ENCODE measurements around the gene GMFB.

DNA sequence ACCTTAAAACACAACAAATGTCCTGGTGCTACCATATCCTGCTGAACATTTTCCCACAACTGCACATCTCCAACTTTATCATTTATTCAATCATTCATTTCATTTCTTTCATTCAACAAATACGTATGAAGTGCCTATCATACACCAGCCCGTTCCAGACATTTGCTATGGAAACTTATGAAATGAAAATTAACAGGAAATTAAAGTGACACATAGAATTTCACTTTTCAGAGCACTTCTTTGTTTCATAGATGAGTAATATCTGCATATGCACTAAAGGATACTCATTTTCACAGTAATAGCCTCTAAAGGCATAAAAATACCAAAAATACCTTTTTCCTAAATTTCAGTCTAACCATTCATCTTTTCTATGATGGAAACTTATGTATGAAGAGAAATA is 60.3 kb downstream of the GMFB start:
- no peak for TF ChIP-seq HNRNPH1 (optimal IDR thresholded peaks at IDR 0.05; ENCODE audit: low read depth, low read length)
- no peak for TF ChIP-seq CTBP1 (IDR thresholded peaks at IDR 0.05; ENCODE audit: borderline replicate concordance)
- TF ChIP-seq GABPA (tag; conservative IDR thresholded peaks at IDR 0.05; ENCODE audit: low read depth), result no peak
- TF ChIP-seq MCM3 (IDR thresholded peaks at IDR 0.05), result no peak
- TF ChIP-seq YBX1 (IDR thresholded peaks at IDR 0.05), result no peak
- TF ChIP-seq ERF (CRISPR knock-in tag; IDR thresholded peaks at IDR 0.05), result no peak
- TF ChIP-seq, protein P1, sequence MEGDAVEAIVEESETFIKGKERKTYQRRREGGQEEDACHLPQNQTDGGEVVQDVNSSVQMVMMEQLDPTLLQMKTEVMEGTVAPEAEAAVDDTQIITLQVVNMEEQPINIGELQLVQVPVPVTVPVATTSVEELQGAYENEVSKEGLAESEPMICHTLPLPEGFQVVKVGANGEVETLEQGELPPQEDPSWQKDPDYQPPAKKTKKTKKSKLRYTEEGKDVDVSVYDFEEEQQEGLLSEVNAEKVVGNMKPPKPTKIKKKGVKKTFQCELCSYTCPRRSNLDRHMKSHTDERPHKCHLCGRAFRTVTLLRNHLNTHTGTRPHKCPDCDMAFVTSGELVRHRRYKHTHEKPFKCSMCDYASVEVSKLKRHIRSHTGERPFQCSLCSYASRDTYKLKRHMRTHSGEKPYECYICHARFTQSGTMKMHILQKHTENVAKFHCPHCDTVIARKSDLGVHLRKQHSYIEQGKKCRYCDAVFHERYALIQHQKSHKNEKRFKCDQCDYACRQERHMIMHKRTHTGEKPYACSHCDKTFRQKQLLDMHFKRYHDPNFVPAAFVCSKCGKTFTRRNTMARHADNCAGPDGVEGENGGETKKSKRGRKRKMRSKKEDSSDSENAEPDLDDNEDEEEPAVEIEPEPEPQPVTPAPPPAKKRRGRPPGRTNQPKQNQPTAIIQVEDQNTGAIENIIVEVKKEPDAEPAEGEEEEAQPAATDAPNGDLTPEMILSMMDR (IDR thresholded peaks at IDR 0.05 in 2 of 3, conservative IDR thresholded peaks at IDR 0.05 in 1 of 3; ENCODE audit: insufficient read depth in 2 of 3, low read depth in 1 of 3, low read length in 3 of 3), result no peak
- TF ChIP-seq, protein P2, sequence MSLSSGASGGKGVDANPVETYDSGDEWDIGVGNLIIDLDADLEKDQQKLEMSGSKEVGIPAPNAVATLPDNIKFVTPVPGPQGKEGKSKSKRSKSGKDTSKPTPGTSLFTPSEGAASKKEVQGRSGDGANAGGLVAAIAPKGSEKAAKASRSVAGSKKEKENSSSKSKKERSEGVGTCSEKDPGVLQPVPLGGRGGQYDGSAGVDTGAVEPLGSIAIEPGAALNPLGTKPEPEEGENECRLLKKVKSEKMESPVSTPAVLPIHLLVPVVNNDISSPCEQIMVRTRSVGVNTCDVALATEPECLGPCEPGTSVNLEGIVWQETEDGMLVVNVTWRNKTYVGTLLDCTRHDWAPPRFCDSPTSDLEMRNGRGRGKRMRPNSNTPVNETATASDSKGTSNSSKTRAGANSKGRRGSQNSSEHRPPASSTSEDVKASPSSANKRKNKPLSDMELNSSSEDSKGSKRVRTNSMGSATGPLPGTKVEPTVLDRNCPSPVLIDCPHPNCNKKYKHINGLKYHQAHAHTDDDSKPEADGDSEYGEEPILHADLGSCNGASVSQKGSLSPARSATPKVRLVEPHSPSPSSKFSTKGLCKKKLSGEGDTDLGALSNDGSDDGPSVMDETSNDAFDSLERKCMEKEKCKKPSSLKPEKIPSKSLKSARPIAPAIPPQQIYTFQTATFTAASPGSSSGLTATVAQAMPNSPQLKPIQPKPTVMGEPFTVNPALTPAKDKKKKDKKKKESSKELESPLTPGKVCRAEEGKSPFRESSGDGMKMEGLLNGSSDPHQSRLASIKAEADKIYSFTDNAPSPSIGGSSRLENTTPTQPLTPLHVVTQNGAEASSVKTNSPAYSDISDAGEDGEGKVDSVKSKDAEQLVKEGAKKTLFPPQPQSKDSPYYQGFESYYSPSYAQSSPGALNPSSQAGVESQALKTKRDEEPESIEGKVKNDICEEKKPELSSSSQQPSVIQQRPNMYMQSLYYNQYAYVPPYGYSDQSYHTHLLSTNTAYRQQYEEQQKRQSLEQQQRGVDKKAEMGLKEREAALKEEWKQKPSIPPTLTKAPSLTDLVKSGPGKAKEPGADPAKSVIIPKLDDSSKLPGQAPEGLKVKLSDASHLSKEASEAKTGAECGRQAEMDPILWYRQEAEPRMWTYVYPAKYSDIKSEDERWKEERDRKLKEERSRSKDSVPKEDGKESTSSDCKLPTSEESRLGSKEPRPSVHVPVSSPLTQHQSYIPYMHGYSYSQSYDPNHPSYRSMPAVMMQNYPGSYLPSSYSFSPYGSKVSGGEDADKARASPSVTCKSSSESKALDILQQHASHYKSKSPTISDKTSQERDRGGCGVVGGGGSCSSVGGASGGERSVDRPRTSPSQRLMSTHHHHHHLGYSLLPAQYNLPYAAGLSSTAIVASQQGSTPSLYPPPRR (CRISPR knock-in tag; IDR thresholded peaks at IDR 0.05; ENCODE audit: borderline replicate concordance), result no peak
